Gastroesophageal sphincter (tissue), 3 donors: ENCODE results near the gene ZNF236.

Experiments
- CTCF ChIP-seq, 4 experiments: fragments of 200-600 bp in 2 of 4; fragments of 450-650 bp in 2 of 4; sonication (generic) in 1 of 4; IDR thresholded peaks; one replicate each; pipeline ENCODE4 v1.5.1; 2017 to 2019; ENCODE audit warnings: antibody characterized with exemption in 4 of 4, mild to moderate bottlenecking in 2 of 4, moderate library complexity in 2 of 4
- EP300 ChIP-seq: sonication (generic); formaldehyde crosslinking; IDR thresholded peaks from one replicate; pipeline ENCODE4 v1.6.1; 2017; ENCODE audit warnings: antibody characterized with exemption, mild to moderate bottlenecking
- POLR2A ChIP-seq, 2 donors: fragments of 450-650 bp; IDR thresholded peaks; one replicate each; pipeline ENCODE4 v1.6.1; 2017; ENCODE audit warnings: antibody characterized with exemption in 2 of 2, mild to moderate bottlenecking in 2 of 2, moderate library complexity in 1 of 2
- POLR2AphosphoS5 ChIP-seq: sonication (generic); formaldehyde crosslinking; IDR thresholded peaks from one replicate; pipeline ENCODE4 v1.6.1; 2017; ENCODE audit warnings: antibody characterized with exemption

GRCh38 chr18:77001979-77002378 lies 179.6 kb downstream of the ZNF236 start:
- TF ChIP-seq EP300 (no peak), CTCF (IDR thresholded peaks at IDR 0.05) (no peak), POLR2A (IDR thresholded peaks at IDR 0.05) (no peak), POLR2AphosphoS5 (no peak)
